ENCODE measurements around the gene BICD1.

Gene BICD1

GRCh38 chr12:32104572-32105355 is 1.9 kb upstream of the BICD1 start:
- Histone ChIP-seq H3K4me3 (ENCODE audit: low read depth in 1 of 2, low read length in 2 of 2) (no peak overlapping the region), H3K27ac (ENCODE audit: low read depth, low read length) (no peak overlapping the region)

GRCh38 chr12:32105986-32106516 is 596 bp upstream of the BICD1 start:
- peak overlapping the region; percentile 92 for H3K27ac ChIP-seq (ENCODE audit: low read depth, low read length)
- H3K36me3 ChIP-seq (ENCODE audit: insufficient read depth, low read length): no peaks in the 10 kb centered on the region
- H3K9ac ChIP-seq (ENCODE audit: low read length): peak overlapping the region; percentile 11
- H3K9me3 ChIP-seq (ENCODE audit: low read length): no peaks in the 10 kb centered on the region
- H3K4me1 ChIP-seq (ENCODE audit: insufficient read depth, low read length): peaks cover 8% of the 10 kb centered on the region
- no peaks in the 10 kb centered on the region for H3K27me3 ChIP-seq (ENCODE audit: control insufficient read depth in 1 of 2, insufficient read depth in 2 of 2, low read length in 2 of 2)
- H3K4me3 ChIP-seq (ENCODE audit: low read depth in 1 of 2, low read length in 2 of 2): peak overlapping the region; percentile 91 to 92

More at GRCh38 chr12:32104572-32105355, 1.9 kb upstream of the BICD1 start:
- no peaks in the 10 kb centered on the region for H3K36me3 ChIP-seq (ENCODE audit: insufficient read depth, low read length)
- no peak overlapping the region for H3K9ac ChIP-seq (ENCODE audit: low read length)
- H3K9me3 ChIP-seq (ENCODE audit: low read length): no peaks in the 10 kb centered on the region
- no peaks in the 10 kb centered on the region for H3K27me3 ChIP-seq (ENCODE audit: control insufficient read depth in 1 of 2, insufficient read depth in 2 of 2, low read length in 2 of 2)
- peaks cover 8% of the 10 kb centered on the region for H3K4me1 ChIP-seq (ENCODE audit: insufficient read depth, low read length)

- Histone ChIP-seq H3K27me3 (ENCODE audit: control insufficient read depth in 1 of 2, insufficient read depth in 2 of 2, low read length in 2 of 2) (no peaks in the 10 kb centered on the region), H3K4me1 (ENCODE audit: insufficient read depth, low read length) (peaks cover 8% of the 10 kb centered on the region), H3K36me3 (ENCODE audit: insufficient read depth, low read length) (no peaks in the 10 kb centered on the region), H3K27ac (ENCODE audit: low read depth, low read length) (peak overlapping the region; percentile 92), H3K9me3 (ENCODE audit: low read length) (no peaks in the 10 kb centered on the region), H3K9ac (ENCODE audit: low read length) (peak overlapping the region; percentile 77), H3K4me3 (ENCODE audit: low read depth in 1 of 2, low read length in 2 of 2) (peak overlapping the region; percentile 91 to 92)
These were observed 966 bp downstream of the BICD1 start for GRCh38 chr12:32107359-32108267.

- H3K9me3 ChIP-seq (ENCODE audit: low read length): no peaks in the 10 kb centered on the region
- no peaks in the 10 kb centered on the region for H3K27me3 ChIP-seq (ENCODE audit: control insufficient read depth in 1 of 2, insufficient read depth in 2 of 2, low read length in 2 of 2)
- no peak overlapping the region for H3K4me3 ChIP-seq (ENCODE audit: low read depth in 1 of 2, low read length in 2 of 2)
- H3K4me1 ChIP-seq (ENCODE audit: insufficient read depth, low read length): peaks cover 8% of the 10 kb centered on the region
- no peak overlapping the region for H3K9ac ChIP-seq (ENCODE audit: low read length)
- no peak overlapping the region for H3K27ac ChIP-seq (ENCODE audit: low read depth, low read length)
- no peaks in the 10 kb centered on the region for H3K36me3 ChIP-seq (ENCODE audit: insufficient read depth, low read length)
These were observed 2.1 kb downstream of the BICD1 start for GRCh38 chr12:32108787-32109186.

- H3K27ac ChIP-seq (ENCODE audit: low read depth, low read length): no peak overlapping the region
- H3K36me3 ChIP-seq (ENCODE audit: insufficient read depth, low read length): no peaks in the 10 kb centered on the region
- H3K27me3 ChIP-seq (ENCODE audit: control insufficient read depth in 1 of 2, insufficient read depth in 2 of 2, low read length in 2 of 2): no peaks in the 10 kb centered on the region
- H3K9me3 ChIP-seq (ENCODE audit: low read length): no peaks in the 10 kb centered on the region
- H3K9ac ChIP-seq (ENCODE audit: low read length): no peak overlapping the region
- no peak overlapping the region for H3K4me3 ChIP-seq (ENCODE audit: low read depth in 1 of 2, low read length in 2 of 2)
- peaks cover 10% of the 10 kb centered on the region for H3K4me1 ChIP-seq (ENCODE audit: insufficient read depth, low read length)
These were observed 3.8 kb downstream of the BICD1 start for GRCh38 chr12:32110417-32110816.

GRCh38 chr12:32110942-32111341 is 4.3 kb downstream of the BICD1 start:
- no peak overlapping the region for H3K27ac ChIP-seq (ENCODE audit: low read depth, low read length)

GRCh38 chr12:32115404-32116104 is 8.9 kb downstream of the BICD1 start:
- H3K27ac ChIP-seq (ENCODE audit: low read depth, low read length): peak overlapping the region; percentile 44
- no peaks in the 10 kb centered on the region for H3K36me3 ChIP-seq (ENCODE audit: insufficient read depth, low read length)
- peaks cover 15% of the 10 kb centered on the region for H3K4me1 ChIP-seq (ENCODE audit: insufficient read depth, low read length)
- H3K9ac ChIP-seq (ENCODE audit: low read length): no peak overlapping the region
- H3K4me3 ChIP-seq (ENCODE audit: low read depth in 1 of 2, low read length in 2 of 2): no peak overlapping the region
- H3K27me3 ChIP-seq (ENCODE audit: control insufficient read depth in 1 of 2, insufficient read depth in 2 of 2, low read length in 2 of 2): no peaks in the 10 kb centered on the region
- no peaks in the 10 kb centered on the region for H3K9me3 ChIP-seq (ENCODE audit: low read length)

More at GRCh38 chr12:32110942-32111341, 4.3 kb downstream of the BICD1 start:
- no peak overlapping the region for H3K4me3 ChIP-seq (ENCODE audit: low read depth in 1 of 2, low read length in 2 of 2)
- no peaks in the 10 kb centered on the region for H3K9me3 ChIP-seq (ENCODE audit: low read length)
- H3K27me3 ChIP-seq (ENCODE audit: control insufficient read depth in 1 of 2, insufficient read depth in 2 of 2, low read length in 2 of 2): no peaks in the 10 kb centered on the region
- no peaks in the 10 kb centered on the region for H3K36me3 ChIP-seq (ENCODE audit: insufficient read depth, low read length)
- H3K9ac ChIP-seq (ENCODE audit: low read length): no peak overlapping the region
- H3K4me1 ChIP-seq (ENCODE audit: insufficient read depth, low read length): peaks cover 16% of the 10 kb centered on the region

- H3K9ac ChIP-seq (ENCODE audit: low read length): no peak overlapping the region
- no peak overlapping the region for H3K4me3 ChIP-seq (ENCODE audit: low read depth in 1 of 2, low read length in 2 of 2)
- peaks cover 15% of the 10 kb centered on the region for H3K4me1 ChIP-seq (ENCODE audit: insufficient read depth, low read length)
- no peak overlapping the region for H3K27ac ChIP-seq (ENCODE audit: low read depth, low read length)
- no peaks in the 10 kb centered on the region for H3K9me3 ChIP-seq (ENCODE audit: low read length)
- H3K27me3 ChIP-seq (ENCODE audit: control insufficient read depth in 1 of 2, insufficient read depth in 2 of 2, low read length in 2 of 2): no peaks in the 10 kb centered on the region
- no peaks in the 10 kb centered on the region for H3K36me3 ChIP-seq (ENCODE audit: insufficient read depth, low read length)
These were observed 10.2 kb downstream of the BICD1 start for GRCh38 chr12:32116897-32117296.

GRCh38 chr12:32117316-32117715 is 10.7 kb downstream of the BICD1 start:
- Histone ChIP-seq H3K27me3 (ENCODE audit: control insufficient read depth in 1 of 2, insufficient read depth in 2 of 2, low read length in 2 of 2) (no peaks in the 10 kb centered on the region), H3K36me3 (ENCODE audit: insufficient read depth, low read length) (no peaks in the 10 kb centered on the region), H3K9me3 (ENCODE audit: low read length) (no peaks in the 10 kb centered on the region), H3K9ac (ENCODE audit: low read length) (no peak overlapping the region), H3K4me1 (ENCODE audit: insufficient read depth, low read length) (peaks cover 15% of the 10 kb centered on the region), H3K27ac (ENCODE audit: low read depth, low read length) (no peak overlapping the region), H3K4me3 (ENCODE audit: low read depth in 1 of 2, low read length in 2 of 2) (no peak overlapping the region)

- H3K4me1 ChIP-seq (ENCODE audit: insufficient read depth, low read length): peaks cover 15% of the 10 kb centered on the region
- H3K9ac ChIP-seq (ENCODE audit: low read length): no peak overlapping the region
- no peak overlapping the region for H3K27ac ChIP-seq (ENCODE audit: low read depth, low read length)
- H3K9me3 ChIP-seq (ENCODE audit: low read length): no peaks in the 10 kb centered on the region
- H3K4me3 ChIP-seq (ENCODE audit: low read depth in 1 of 2, low read length in 2 of 2): no peak overlapping the region
- H3K27me3 ChIP-seq (ENCODE audit: control insufficient read depth in 1 of 2, insufficient read depth in 2 of 2, low read length in 2 of 2): no peaks in the 10 kb centered on the region
- no peaks in the 10 kb centered on the region for H3K36me3 ChIP-seq (ENCODE audit: insufficient read depth, low read length)
These were observed 12.2 kb downstream of the BICD1 start for GRCh38 chr12:32118806-32119205.

- Histone ChIP-seq H3K4me1 (ENCODE audit: insufficient read depth, low read length) (peaks cover 12% of the 10 kb centered on the region), H3K27ac (ENCODE audit: low read depth, low read length) (no peak overlapping the region), H3K9me3 (ENCODE audit: low read length) (no peaks in the 10 kb centered on the region), H3K36me3 (ENCODE audit: insufficient read depth, low read length) (no peaks in the 10 kb centered on the region), H3K4me3 (ENCODE audit: low read depth in 1 of 2, low read length in 2 of 2) (no peak overlapping the region), H3K27me3 (ENCODE audit: control insufficient read depth in 1 of 2, insufficient read depth in 2 of 2, low read length in 2 of 2) (no peaks in the 10 kb centered on the region), H3K9ac (ENCODE audit: low read length) (no peak overlapping the region)
These were observed 13.8 kb downstream of the BICD1 start for GRCh38 chr12:32120419-32120818.
